HepG2 (cell line): ENCODE data around the gene DLEC1.

ENCODE experiments used
- CEBPB ChIP-seq: IDR thresholded peaks from 2 replicates; pipeline ENCODE4 v1.6.1; 2011; ENCODE audit warnings: low read depth, low read length, improper control_type of control experiment, borderline replicate concordance
- HOXD1 ChIP-seq: sonication (generic); formaldehyde crosslinking; IDR thresholded peaks from 2 replicates; pipeline ENCODE4 v1.5.0; 2020; ENCODE audit warnings: missing genetic modification reagents
- MAFK ChIP-seq, 2 experiments: IDR thresholded peaks in 1 of 2; conservative IDR thresholded peaks in 1 of 2; 2 replicates each; pipeline ENCODE4 v1.6.1; 2011; ENCODE audit warnings: improper control_type of control experiment in 2 of 2, low read length in 2 of 2
- POLR2A ChIP-seq, 2 experiments: IDR thresholded peaks; 2 replicates each; pipeline ENCODE4 v1.6.1; 2011; ENCODE audit warnings: low read depth in 2 of 2, low read length in 2 of 2, mild to moderate bottlenecking in 1 of 2, moderate library complexity in 1 of 2; ENCODE audit not compliant: insufficient read depth in 1 of 2
- SETDB1 ChIP-seq: sonication (generic); formaldehyde crosslinking; IDR thresholded peaks from 2 replicates; pipeline ENCODE4 v1.5.1; 2020; ENCODE audit warnings: missing genetic modification reagents, mild to moderate bottlenecking, borderline replicate concordance
- SMAD1 ChIP-seq: sonication (generic); formaldehyde crosslinking; IDR thresholded peaks from 2 replicates; pipeline ENCODE4 v1.4.0; 2020; ENCODE audit warnings: missing genetic modification reagents, low read depth, mild to moderate bottlenecking, borderline replicate concordance
- ZNF747 ChIP-seq: sonication (generic); formaldehyde crosslinking; IDR thresholded peaks from 2 replicates; pipeline ENCODE4 v1.8.1; 2023; ENCODE audit warnings: missing genetic modification reagents, mild to moderate bottlenecking, borderline replicate concordance
- TF ChIP-seq, protein P1 (sequence below): sonication (generic); formaldehyde crosslinking; IDR thresholded peaks from 2 replicates; pipeline ENCODE4 v1.5.0; 2020; ENCODE audit warnings: mild to moderate bottlenecking, missing genetic modification reagents, moderate library complexity

DNA sequence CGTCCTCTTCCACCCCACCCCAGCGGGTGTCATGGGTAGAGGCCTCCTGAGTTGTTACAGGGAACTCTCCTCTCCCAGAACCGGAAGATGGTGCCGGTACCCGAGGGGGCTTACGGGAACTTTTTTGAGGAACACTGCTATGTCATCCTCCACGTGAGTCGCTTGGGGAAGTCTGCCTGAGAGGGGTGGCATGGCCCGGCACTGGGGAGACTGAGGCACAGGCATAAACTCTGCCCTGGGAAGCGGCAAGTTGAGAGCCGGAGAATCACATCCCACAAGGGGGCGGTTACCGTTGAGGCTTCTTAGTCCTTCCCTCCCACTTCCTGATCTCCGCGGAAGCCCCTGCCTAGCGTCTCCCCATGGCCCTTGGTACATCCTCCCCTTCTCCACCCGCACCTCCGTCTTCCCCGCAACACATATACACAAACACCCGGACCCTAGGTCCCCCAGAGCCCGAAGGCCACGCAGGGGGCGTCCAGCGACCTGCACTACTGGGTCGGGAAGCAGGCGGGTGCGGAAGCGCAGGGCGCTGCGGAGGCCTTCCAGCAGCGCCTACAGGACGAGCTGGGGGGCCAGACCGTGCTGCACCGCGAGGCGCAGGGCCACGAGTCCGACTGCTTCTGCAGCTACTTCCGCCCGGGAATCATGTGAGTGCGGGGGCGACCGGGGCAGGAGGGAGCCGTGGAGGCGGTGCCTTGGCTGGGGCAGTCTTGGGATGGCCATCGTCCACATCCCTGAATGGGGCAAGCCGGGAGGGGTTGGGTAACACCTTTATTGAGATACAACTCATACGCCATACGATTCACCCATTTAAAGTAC lies 45.0 kb upstream of the DLEC1 start:
- TF ChIP-seq CEBPB = no peak
- TF ChIP-seq POLR2A (IDR thresholded peaks at IDR 0.05; ENCODE audit: insufficient read depth in 1 of 2, low read depth in 2 of 2, low read length in 2 of 2) = no peak
- TF ChIP-seq HOXD1 (CRISPR knock-in tag) = no peak
- no peak for TF ChIP-seq ZNF747 (CRISPR knock-in tag)
- TF ChIP-seq, protein P1, sequence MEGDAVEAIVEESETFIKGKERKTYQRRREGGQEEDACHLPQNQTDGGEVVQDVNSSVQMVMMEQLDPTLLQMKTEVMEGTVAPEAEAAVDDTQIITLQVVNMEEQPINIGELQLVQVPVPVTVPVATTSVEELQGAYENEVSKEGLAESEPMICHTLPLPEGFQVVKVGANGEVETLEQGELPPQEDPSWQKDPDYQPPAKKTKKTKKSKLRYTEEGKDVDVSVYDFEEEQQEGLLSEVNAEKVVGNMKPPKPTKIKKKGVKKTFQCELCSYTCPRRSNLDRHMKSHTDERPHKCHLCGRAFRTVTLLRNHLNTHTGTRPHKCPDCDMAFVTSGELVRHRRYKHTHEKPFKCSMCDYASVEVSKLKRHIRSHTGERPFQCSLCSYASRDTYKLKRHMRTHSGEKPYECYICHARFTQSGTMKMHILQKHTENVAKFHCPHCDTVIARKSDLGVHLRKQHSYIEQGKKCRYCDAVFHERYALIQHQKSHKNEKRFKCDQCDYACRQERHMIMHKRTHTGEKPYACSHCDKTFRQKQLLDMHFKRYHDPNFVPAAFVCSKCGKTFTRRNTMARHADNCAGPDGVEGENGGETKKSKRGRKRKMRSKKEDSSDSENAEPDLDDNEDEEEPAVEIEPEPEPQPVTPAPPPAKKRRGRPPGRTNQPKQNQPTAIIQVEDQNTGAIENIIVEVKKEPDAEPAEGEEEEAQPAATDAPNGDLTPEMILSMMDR (CRISPR knock-in tag) = no peak
- TF ChIP-seq SETDB1 (CRISPR knock-in tag) = no peak
- no peak for TF ChIP-seq MAFK (conservative IDR thresholded peaks at IDR 0.05 in 1 of 2, IDR thresholded peaks at IDR 0.05 in 1 of 2; ENCODE audit: low read length in 2 of 2)
- no peak for TF ChIP-seq SMAD1 (CRISPR knock-in tag)
